ENCODE measurements around the gene S100A5. TPM values are rescaled to one million over a fixed set of nuclear protein-coding genes. Genes with fewer than 3 reads are reported as not detected.

S100A5 gene
- total RNA-seq, 1 experiment from 2014 or later = 6.0 TPM

- ChIA-PET RAD21 (ENCODE audit: low non-redundant PET in 1 of 2, low total read pairs in 2 of 2, uncharacterized antibody in 2 of 2, unreplicated experiment in 2 of 2) (no interaction called here), POLR2A (interaction anchor here (1.1 to 8.1 kb wide), 2 partner anchors 14 to 16 kb away, joined by 3 to 78 read pairs; partner anchors contain the start of gene S100A6), CTCF (no interaction called here)
- no peak for TF ChIP-seq EGR1 (IDR thresholded peaks at IDR 0.05; ENCODE audit: low read depth)
- no peak for TF ChIP-seq RAD21 (IDR thresholded peaks at IDR 0.05; ENCODE audit: low read depth)
- TF ChIP-seq CTCF (IDR thresholded peaks at IDR 0.05 in 2 of 3, conservative IDR thresholded peaks at IDR 0.05 in 1 of 3; ENCODE audit: borderline replicate concordance in 1 of 3, insufficient read depth in 1 of 3, low read depth in 2 of 3, low read length in 2 of 3) = no peak
- TF ChIP-seq ELF1 (IDR thresholded peaks at IDR 0.05; ENCODE audit: borderline replicate concordance, low read depth) = no peak
- no peak for TF ChIP-seq CBX3 (IDR thresholded peaks at IDR 0.05; ENCODE audit: low read depth)
- TF ChIP-seq ZNF274 (IDR thresholded peaks at IDR 0.05; ENCODE audit: low read depth, low read length) = no peak
- no peak for TF ChIP-seq SRF (IDR thresholded peaks at IDR 0.05; ENCODE audit: low read depth)
- TF ChIP-seq YY1 (IDR thresholded peaks at IDR 0.05; ENCODE audit: extremely low read depth, insufficient replicate concordance, low read depth, low read length) = no peak
- no peak for TF ChIP-seq EZH2 (IDR thresholded peaks at IDR 0.05)
- no peak for TF ChIP-seq MAX (IDR thresholded peaks at IDR 0.05)
- no peak for TF ChIP-seq JUND (IDR thresholded peaks at IDR 0.05)
- no peak for TF ChIP-seq SP1 (IDR thresholded peaks at IDR 0.05; ENCODE audit: low read depth)
- no peak for TF ChIP-seq ZFX (IDR thresholded peaks at IDR 0.05)
- TF ChIP-seq SIN3A (IDR thresholded peaks at IDR 0.05; ENCODE audit: low read depth) = no peak
- Histone ChIP-seq H3K36me3 (ENCODE audit: control insufficient read depth in 1 of 2, insufficient read depth in 2 of 2, low read length in 2 of 2) (no peaks in the 10 kb centered on the region), H3K9me2 (ENCODE audit: insufficient read depth) (no peaks in the 10 kb centered on the region), H3K4me2 (ENCODE audit: low read length) (peak overlapping the region; percentile 77), H3K79me2 (ENCODE audit: insufficient read depth, low read length) (peaks cover 7% of the 10 kb centered on the region; the same call in 1 of the 2 replicates), H4K20me1 (ENCODE audit: insufficient read depth) (no peaks in the 10 kb centered on the region), H3K9me3 (ENCODE audit: control insufficient read depth in 1 of 2, insufficient read depth in 1 of 2, low read depth in 1 of 2, low read length in 2 of 2) (no peaks in the 10 kb centered on the region), H3K27me3 (ENCODE audit: insufficient read depth, low read length) (no peaks in the 10 kb centered on the region), H2AFZ (ENCODE audit: low read depth, low read length, poor library complexity, severe bottlenecking) (no peak overlapping the region), H3K9ac (ENCODE audit: low read length) (peak overlapping the region; percentile 81), H3K4me3 (replicated peaks in 1 of 2; ENCODE audit: low read depth in 1 of 2, low read length in 2 of 2) (peak overlapping the region in 1 of 2 experiments; percentile 3; a peak in 1 of 4 replicates), H3K4me1 (ENCODE audit: control insufficient read depth in 1 of 2, insufficient read depth in 2 of 2, low read length in 2 of 2) (peaks cover 68 to 95% of the 10 kb centered on the region in 2 experiments), H3K27ac (ENCODE audit: low read depth, low read length) (peak overlapping the region; percentile 97)
- DNase-seq (ENCODE audit: low read depth, low spot score) (no peak), ATAC-seq (no peak)
- intact Hi-C loops (cut with micrococcal nuclease) = loop anchor here (1.0 kb wide), 1 partner anchor 16 kb away; no protein-coding TSS in a partner anchor
- BruUV-seq (replicated peaks) = no TSS peak
Observed at GRCh38 chr1:153549741-153550397, 9.1 kb upstream of the S100A5 start.
